Trophoblast cell (in vitro differentiated cells and primary cell): Measurements from ENCODE around the gene CHRNG.
A peak's percentile ranks its signal among the peaks of the same experiment; 100 is the strongest.

ENCODE experiments used
- DNase-seq, 2 donors: peaks; one replicate each; pipeline ENCODE4 v3.0.0-alpha.2; 2016
- H2AFZ ChIP-seq: 2 replicates; pipeline ENCODE4 v1.6.1; 2013; ENCODE audit warnings: low read length, moderate library complexity, mild to moderate bottlenecking; ENCODE audit not compliant: insufficient read depth, poor library complexity
- H2AK5ac ChIP-seq: 2 replicates; pipeline ENCODE4 v1.6.1; 2013; ENCODE audit warnings: mild to moderate bottlenecking, low read length
- H2BK120ac ChIP-seq: 2 replicates; pipeline ENCODE4 v1.6.1; 2013; ENCODE audit warnings: low read length, mild to moderate bottlenecking, moderate library complexity; ENCODE audit not compliant: insufficient read depth, poor library complexity
- H2BK12ac ChIP-seq: 2 replicates; pipeline ENCODE4 v1.6.1; 2013; ENCODE audit warnings: mild to moderate bottlenecking, low read length, moderate library complexity
- H2BK5ac ChIP-seq: 2 replicates; pipeline ENCODE4 v1.6.1; 2013; ENCODE audit warnings: low read length, low read depth, moderate library complexity, mild to moderate bottlenecking; ENCODE audit not compliant: poor library complexity
- H3K14ac ChIP-seq: 2 replicates; pipeline ENCODE4 v1.6.1; 2013; ENCODE audit warnings: mild to moderate bottlenecking, low read length
- H3K18ac ChIP-seq: 2 replicates; pipeline ENCODE4 v1.6.1; 2013; ENCODE audit warnings: mild to moderate bottlenecking, low read length
- H3K23ac ChIP-seq: 2 replicates; pipeline ENCODE4 v1.6.1; 2013; ENCODE audit warnings: low read length
- H3K27ac ChIP-seq: 2 replicates; pipeline ENCODE4 v1.5.1; 2013; ENCODE audit warnings: low read depth, mild to moderate bottlenecking, inconsistent platforms, low read length, moderate library complexity
- H3K27me3 ChIP-seq: 2 replicates; pipeline ENCODE4 v1.6.1; 2013; ENCODE audit warnings: inconsistent platforms, mild to moderate bottlenecking, low read length, moderate library complexity; ENCODE audit not compliant: insufficient read depth
- H3K36me3 ChIP-seq, 2 experiments: 1 replicate in 1 of 2; 2 replicates in 1 of 2; pipeline ENCODE4 v1.6.1; 2013; ENCODE audit warnings: low read length in 2 of 2, mild to moderate bottlenecking in 2 of 2, moderate library complexity in 1 of 2; ENCODE audit not compliant: insufficient read depth in 2 of 2, control insufficient read depth in 1 of 2
- H3K4ac ChIP-seq: 2 replicates; pipeline ENCODE4 v1.6.1; 2013; ENCODE audit warnings: low read depth, mild to moderate bottlenecking, low read length, moderate library complexity
- H3K4me1 ChIP-seq, 2 experiments: 1 replicate in 1 of 2; 2 replicates in 1 of 2; pipeline ENCODE4 v1.6.1; 2013; ENCODE audit warnings: low read length in 2 of 2, mild to moderate bottlenecking in 2 of 2, moderate library complexity in 1 of 2; ENCODE audit not compliant: insufficient read depth in 2 of 2, control insufficient read depth in 1 of 2
- H3K4me2 ChIP-seq: 2 replicates; pipeline ENCODE4 v1.6.1; 2013; ENCODE audit warnings: inconsistent platforms, mild to moderate bottlenecking, low read length, moderate library complexity
- H3K4me3 ChIP-seq: 2 replicates; pipeline ENCODE4 v1.5.1; 2013; ENCODE audit warnings: mild to moderate bottlenecking, low read depth, low read length, inconsistent platforms
- H3K79me1 ChIP-seq: one replicate; pipeline ENCODE4 v1.6.1; 2013; ENCODE audit warnings: low read length
- H3K79me2 ChIP-seq: 2 replicates; pipeline ENCODE4 v1.6.1; 2013; ENCODE audit warnings: low read length, mild to moderate bottlenecking; ENCODE audit not compliant: control insufficient read depth, insufficient read depth, poor library complexity
- H3K9ac ChIP-seq: 2 replicates; pipeline ENCODE4 v1.6.1; 2013; ENCODE audit warnings: mild to moderate bottlenecking, low read length
- H3K9me3 ChIP-seq: 2 replicates; pipeline ENCODE4 v1.6.1; 2013; ENCODE audit warnings: low read depth, mild to moderate bottlenecking, control low read depth, inconsistent platforms, low read length; ENCODE audit not compliant: insufficient read depth
- H4K12ac ChIP-seq: 2 replicates; pipeline ENCODE4 v1.6.1; 2013; ENCODE audit warnings: low read depth, mild to moderate bottlenecking, low read length, moderate library complexity
- H4K8ac ChIP-seq: 2 replicates; pipeline ENCODE4 v1.6.1; 2013; ENCODE audit warnings: low read depth, mild to moderate bottlenecking, low read length, moderate library complexity
- H4K91ac ChIP-seq: one replicate; pipeline ENCODE4 v1.6.1; 2013; ENCODE audit warnings: low read depth, mild to moderate bottlenecking, low read length, moderate library complexity
- WGBS: extraction: QIAGEN DNeasy Blood & Tissue Kit; methylation state at CpG from one replicate; pipeline ENCODE4 v1.1.7; 2013; ENCODE audit warnings: missing lambda C conversion rate; ENCODE audit not compliant: insufficient read length, insufficient coverage; ENCODE audit errors: extremely low coverage; 5-methylcytosine and 5-hydroxymethylcytosine counted together

Gene CHRNG

DNA sequence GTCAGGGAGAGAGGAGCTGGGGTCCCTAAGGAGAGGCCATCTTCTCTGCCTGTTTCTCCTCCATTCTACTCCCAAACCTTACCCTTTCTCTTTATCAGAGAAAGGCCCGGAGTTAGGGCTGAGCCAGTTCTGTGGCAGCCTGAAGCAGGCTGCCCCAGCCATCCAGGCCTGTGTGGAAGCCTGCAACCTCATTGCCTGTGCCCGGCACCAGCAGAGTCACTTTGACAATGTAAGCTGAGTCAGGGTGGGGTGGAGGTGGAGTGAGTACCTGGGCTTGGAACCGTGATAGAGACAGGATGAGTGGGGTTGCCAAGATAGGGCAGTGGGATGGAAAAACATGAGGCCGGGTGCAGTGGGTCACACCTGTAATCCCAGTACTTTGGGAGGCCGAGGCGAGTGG lies 5.2 kb downstream of the CHRNG start:
- H2BK12ac ChIP-seq: no peak overlapping the region
- H3K79me1 ChIP-seq: no peaks in the 10 kb centered on the region
- H4K8ac ChIP-seq: no peak overlapping the region
- no peak overlapping the region for H3K4me2 ChIP-seq
- H3K9ac ChIP-seq: no peak overlapping the region
- H3K18ac ChIP-seq: no peak overlapping the region
- peaks cover 3 to 4% of the 10 kb centered on the region in 2 experiments for H3K4me1 ChIP-seq
- H2BK120ac ChIP-seq: no peak overlapping the region
- no peak overlapping the region for H3K4me3 ChIP-seq
- no peak overlapping the region for H3K27ac ChIP-seq
- no peak overlapping the region for H2BK5ac ChIP-seq
- H4K91ac ChIP-seq: no peak overlapping the region
- peaks cover 3% of the 10 kb centered on the region for H3K9me3 ChIP-seq
- H2AK5ac ChIP-seq: no peak overlapping the region
- no peak overlapping the region for H3K23ac ChIP-seq
- no peak overlapping the region for H3K4ac ChIP-seq
- no peak overlapping the region for H4K12ac ChIP-seq
- H3K79me2 ChIP-seq: no peaks in the 10 kb centered on the region
- H3K14ac ChIP-seq: no peak overlapping the region
- WGBS: no CpG with 5 or more reads among the region's 6 CpGs
- H3K36me3 ChIP-seq: no peaks in the 10 kb centered on the region
- no peak overlapping the region for H2AFZ ChIP-seq
- no peaks in the 10 kb centered on the region for H3K27me3 ChIP-seq
- DNase-seq: no peak

DNA sequence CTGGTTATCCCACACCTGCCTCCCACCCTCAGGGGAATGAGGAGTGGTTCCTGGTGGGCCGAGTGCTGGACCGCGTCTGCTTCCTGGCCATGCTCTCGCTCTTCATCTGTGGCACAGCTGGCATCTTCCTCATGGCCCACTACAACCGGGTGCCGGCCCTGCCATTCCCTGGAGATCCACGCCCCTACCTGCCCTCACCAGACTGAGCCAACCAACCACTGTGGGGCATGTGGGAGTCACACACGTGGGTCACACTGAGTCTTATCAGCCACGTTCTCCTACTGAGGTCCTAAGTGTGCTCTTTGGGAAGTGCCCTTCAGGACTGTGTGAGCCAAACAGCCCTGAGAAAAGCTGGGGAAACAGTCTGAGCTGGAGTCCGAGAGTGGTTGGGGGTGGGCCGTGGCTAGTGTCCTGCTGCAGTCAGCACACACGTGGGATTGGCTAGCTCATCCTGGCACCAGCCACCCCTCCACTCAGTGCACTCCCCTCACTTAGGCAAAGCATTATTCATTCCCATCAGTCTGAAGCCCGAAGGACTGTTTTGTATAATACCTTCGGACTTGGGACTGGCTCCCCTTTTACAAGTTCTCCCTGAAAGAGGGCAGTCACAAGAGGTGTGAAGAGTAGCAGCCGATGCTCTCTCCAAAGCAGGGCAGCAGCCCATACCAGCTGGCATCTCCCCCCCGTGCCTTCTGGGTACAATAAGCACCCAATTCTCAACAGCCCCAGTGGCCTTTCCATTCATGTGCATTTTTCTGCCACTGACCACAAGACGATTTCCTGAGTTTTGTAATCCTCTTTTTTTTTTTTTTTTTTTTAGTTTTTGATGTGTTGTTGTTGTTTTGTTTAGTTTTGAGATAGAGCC lies 6.3 kb downstream of the CHRNG start:
- WGBS: no CpG with 5 or more reads among the region's 17 CpGs
- Histone ChIP-seq H2BK5ac (no peak overlapping the region), H2AFZ (no peak overlapping the region), H3K23ac (no peak overlapping the region), H3K4ac (no peak overlapping the region), H3K79me1 (peaks cover 6% of the 10 kb centered on the region), H3K4me3 (no peak overlapping the region), H3K9me3 (peaks cover 3% of the 10 kb centered on the region), H3K4me2 (no peak overlapping the region), H3K27me3 (no peaks in the 10 kb centered on the region), H3K79me2 (peaks cover 4% of the 10 kb centered on the region), H3K4me1 (no peaks in the 10 kb centered on the region), H3K14ac (no peak overlapping the region), H3K18ac (no peak overlapping the region), H2BK120ac (no peak overlapping the region), H2AK5ac (no peak overlapping the region), H4K91ac (no peak overlapping the region), H3K9ac (no peak overlapping the region), H4K8ac (no peak overlapping the region), H3K27ac (no peak overlapping the region), H3K36me3 (no peaks in the 10 kb centered on the region), H2BK12ac (no peak overlapping the region), H4K12ac (no peak overlapping the region)
- DNase-seq: no peak

DNA sequence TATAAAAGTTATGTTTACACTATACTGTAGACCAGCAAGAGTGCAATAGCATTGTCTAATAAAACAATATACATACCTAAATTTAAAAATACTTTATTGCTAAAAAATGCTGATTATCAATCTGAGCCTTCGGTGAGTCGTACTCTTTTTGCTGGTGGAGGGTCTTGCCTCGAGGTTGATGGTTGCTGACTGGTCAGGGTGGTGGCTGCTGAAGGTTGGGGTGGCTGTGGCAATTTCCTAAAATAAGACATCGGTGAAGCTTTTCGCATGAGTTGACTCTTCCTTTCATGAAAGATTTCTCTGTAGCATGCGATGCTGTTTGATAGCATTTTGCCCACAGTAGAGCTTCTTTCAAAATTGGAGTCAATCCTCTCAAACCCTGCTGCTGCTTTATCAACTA lies 8.5 kb downstream of the CHRNG start:
- DNase-seq: no peak
- Histone ChIP-seq H3K14ac (no peak overlapping the region), H3K36me3 (peaks cover 3% of the 10 kb centered on the region in 2 experiments), H3K9ac (no peak overlapping the region), H2BK12ac (no peak overlapping the region), H2BK120ac (no peak overlapping the region), H3K4me1 (peaks cover 0 to 4% of the 10 kb centered on the region in 2 experiments), H3K79me2 (peaks cover 11% of the 10 kb centered on the region), H3K27me3 (no peaks in the 10 kb centered on the region), H4K91ac (no peak overlapping the region), H2AK5ac (no peak overlapping the region), H3K4me3 (no peak overlapping the region), H4K12ac (no peak overlapping the region), H3K23ac (no peak overlapping the region), H4K8ac (no peak overlapping the region), H3K4me2 (no peak overlapping the region), H3K9me3 (peaks cover 3% of the 10 kb centered on the region), H2BK5ac (no peak overlapping the region), H2AFZ (no peak overlapping the region), H3K4ac (no peak overlapping the region), H3K79me1 (peaks cover 11% of the 10 kb centered on the region), H3K27ac (no peak overlapping the region), H3K18ac (no peak overlapping the region)
- no CpG with 5 or more reads among the region's 6 CpGs for WGBS

DNA sequence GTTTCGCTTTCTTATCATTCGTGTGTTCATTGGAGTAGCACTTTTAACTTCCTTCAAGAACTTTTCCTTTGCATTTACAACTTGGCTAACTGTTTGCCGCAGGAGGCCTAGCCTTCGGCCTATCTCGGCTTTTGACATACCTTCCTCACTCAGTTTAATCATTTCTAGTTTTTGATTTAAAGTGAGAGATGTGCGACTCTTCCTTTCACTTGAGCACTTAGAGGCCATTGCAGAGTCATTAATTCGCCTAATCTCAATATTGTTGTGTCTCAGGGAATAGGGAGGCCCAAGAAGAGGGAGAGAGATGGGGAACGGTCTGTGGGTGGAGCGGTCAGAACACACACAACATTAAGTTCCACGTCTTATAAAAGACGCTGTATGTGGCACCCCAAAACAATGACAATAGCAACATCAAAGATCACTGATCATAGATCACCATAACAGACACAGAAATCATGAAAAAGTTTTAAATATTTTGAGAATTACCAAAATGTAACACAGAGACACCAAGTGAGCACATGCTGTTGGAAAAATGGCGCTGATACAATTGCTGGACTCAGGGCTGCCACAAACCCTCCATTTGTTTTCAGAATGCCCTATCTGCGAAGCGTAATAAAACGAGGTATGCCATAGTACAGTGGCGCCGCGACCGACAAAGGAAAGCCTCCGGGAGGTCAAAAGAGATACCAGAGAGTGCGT lies 10.3 kb downstream of the CHRNG start:
- peak overlapping the region; percentile 69 for H3K14ac ChIP-seq
- H2AFZ ChIP-seq: peak overlapping the region; percentile 41
- H4K8ac ChIP-seq: peak overlapping the region; percentile 85
- WGBS: no CpG with 5 or more reads among the region's 21 CpGs
- H3K9me3 ChIP-seq: no peaks in the 10 kb centered on the region
- peak overlapping the region; percentile 33 for H2BK120ac ChIP-seq
- H3K36me3 ChIP-seq: peaks cover 3 to 7% of the 10 kb centered on the region in 2 experiments
- peak overlapping the region; percentile 73 for H3K18ac ChIP-seq
- peak overlapping the region; percentile 96 for H3K9ac ChIP-seq
- H3K4me2 ChIP-seq: peak overlapping the region; percentile 84
- peak overlapping the region; percentile 56 for H4K91ac ChIP-seq
- H2BK12ac ChIP-seq: no peak overlapping the region
- peaks cover 0 to 4% of the 10 kb centered on the region in 2 experiments for H3K4me1 ChIP-seq
- peak overlapping the region; percentile 88 for H3K4me3 ChIP-seq
- H2BK5ac ChIP-seq: peak overlapping the region; percentile 23
- peak overlapping the region; percentile 97 for H3K27ac ChIP-seq
- H3K4ac ChIP-seq: peak overlapping the region; percentile 35
- peaks cover 11% of the 10 kb centered on the region for H3K79me1 ChIP-seq
- H4K12ac ChIP-seq: peak overlapping the region; percentile 75
- no peak overlapping the region for H3K23ac ChIP-seq
- DNase-seq: no peak
- no peak overlapping the region for H2AK5ac ChIP-seq
- H3K27me3 ChIP-seq: no peaks in the 10 kb centered on the region
- H3K79me2 ChIP-seq: peaks cover 11% of the 10 kb centered on the region
